HT1080 (cell line): ENCODE measurements around the gene CALB2. TPM values are rescaled to one million over a fixed set of nuclear protein-coding genes. Genes with fewer than 3 reads are reported as not detected.
A peak's percentile ranks its signal among the peaks of the same experiment; 100 is the strongest.
"Not testable (repeated sequence)": the region's sequence is repeated elsewhere in the genome, so short reads cannot be mapped to it uniquely, and the experiment has no call there.

Experiments used
- DNase-seq: peaks from one replicate; pipeline ENCODE4 v3.0.0-alpha.2; 2015; ENCODE audit warnings: low read depth
- total RNA-seq: library from RNA; depleted of rRNA; stranded (reverse); fragments of >200 nt; shearing (Covaris generic); gene quantifications from 2 replicates; pipeline ENCODE4 v1.2.3, GENCODE V29; 2014

Gene CALB2
- total RNA-seq, 1 experiment from 2014 or later: 6.9 TPM

- no peak for DNase-seq
Measured at GRCh38 chr16:71352466-71352865, 6.1 kb upstream of the CALB2 start.

GRCh38 chr16:71352963-71353460 lies 5.5 kb upstream of the CALB2 start:
- DNase-seq: no peak

- DNase-seq: no peak
Measured at GRCh38 chr16:71353736-71354135, 4.8 kb upstream of the CALB2 start.

- DNase-seq: no peak
Measured at GRCh38 chr16:71354156-71354555, 4.4 kb upstream of the CALB2 start.

- DNase-seq: no peak
Measured at GRCh38 chr16:71356051-71356740, 2.3 kb upstream of the CALB2 start.

GRCh38 chr16:71356936-71357335 lies 1.6 kb upstream of the CALB2 start:
- DNase-seq: not testable (repeated sequence)

GRCh38 chr16:71357681-71358080 lies 842 bp upstream of the CALB2 start:
- no peak for DNase-seq

- DNase-seq: peak; percentile 27
Measured at GRCh38 chr16:71359431-71359830, 908 bp downstream of the CALB2 start.

GRCh38 chr16:71360378-71360777 lies 1.9 kb downstream of the CALB2 start:
- peak; percentile 91 for DNase-seq

- no peak for DNase-seq
Measured at GRCh38 chr16:71364133-71364681, 5.7 kb downstream of the CALB2 start.

GRCh38 chr16:71365021-71365420 lies 6.5 kb downstream of the CALB2 start:
- no peak for DNase-seq

- peak; percentile 56 for DNase-seq
Measured at GRCh38 chr16:71367241-71367976, 8.9 kb downstream of the CALB2 start.

- DNase-seq: no peak
Measured at GRCh38 chr16:71368958-71369357, 10.4 kb downstream of the CALB2 start.

GRCh38 chr16:71369494-71369893 lies 11.0 kb downstream of the CALB2 start:
- no peak for DNase-seq

- no peak for DNase-seq
Measured at GRCh38 chr16:71371237-71371636, 12.7 kb downstream of the CALB2 start.

GRCh38 chr16:71373073-71373472 lies 14.6 kb downstream of the CALB2 start:
- peak; percentile 55 for DNase-seq

GRCh38 chr16:71376465-71377157 lies 18.1 kb downstream of the CALB2 start:
- DNase-seq: no peak

- DNase-seq: no peak
Measured at GRCh38 chr16:71379711-71380110, 21.2 kb downstream of the CALB2 start.

- DNase-seq: no peak
Measured at GRCh38 chr16:71380831-71381230, 22.3 kb downstream of the CALB2 start.

- peak; percentile 71 for DNase-seq
Measured at GRCh38 chr16:71383054-71383773, 24.7 kb downstream of the CALB2 start.

GRCh38 chr16:71384073-71384724 lies 25.7 kb downstream of the CALB2 start:
- DNase-seq: no peak
